ENCODE results near the gene OAS3.

DNA sequence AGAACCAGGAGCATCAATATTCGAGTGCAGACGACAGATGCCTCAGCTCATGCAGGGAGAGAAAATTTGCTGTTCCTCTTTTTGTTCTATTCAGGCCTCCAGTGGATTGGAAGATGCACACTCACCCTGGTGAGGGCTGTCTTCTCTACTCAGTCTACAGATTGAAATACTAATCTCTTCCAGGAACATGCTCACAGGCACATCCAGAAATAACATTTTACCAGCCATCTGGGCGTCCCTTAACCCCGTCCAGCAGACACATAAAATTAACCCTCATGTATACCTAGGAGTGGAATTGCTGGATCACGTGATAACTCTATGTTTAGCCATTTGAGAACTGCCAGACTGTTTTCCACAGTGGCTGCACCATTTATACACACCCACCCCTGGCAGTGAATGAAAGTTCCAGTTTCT is 35.6 kb downstream of the OAS3 start:
- TF ChIP-seq, protein P1, sequence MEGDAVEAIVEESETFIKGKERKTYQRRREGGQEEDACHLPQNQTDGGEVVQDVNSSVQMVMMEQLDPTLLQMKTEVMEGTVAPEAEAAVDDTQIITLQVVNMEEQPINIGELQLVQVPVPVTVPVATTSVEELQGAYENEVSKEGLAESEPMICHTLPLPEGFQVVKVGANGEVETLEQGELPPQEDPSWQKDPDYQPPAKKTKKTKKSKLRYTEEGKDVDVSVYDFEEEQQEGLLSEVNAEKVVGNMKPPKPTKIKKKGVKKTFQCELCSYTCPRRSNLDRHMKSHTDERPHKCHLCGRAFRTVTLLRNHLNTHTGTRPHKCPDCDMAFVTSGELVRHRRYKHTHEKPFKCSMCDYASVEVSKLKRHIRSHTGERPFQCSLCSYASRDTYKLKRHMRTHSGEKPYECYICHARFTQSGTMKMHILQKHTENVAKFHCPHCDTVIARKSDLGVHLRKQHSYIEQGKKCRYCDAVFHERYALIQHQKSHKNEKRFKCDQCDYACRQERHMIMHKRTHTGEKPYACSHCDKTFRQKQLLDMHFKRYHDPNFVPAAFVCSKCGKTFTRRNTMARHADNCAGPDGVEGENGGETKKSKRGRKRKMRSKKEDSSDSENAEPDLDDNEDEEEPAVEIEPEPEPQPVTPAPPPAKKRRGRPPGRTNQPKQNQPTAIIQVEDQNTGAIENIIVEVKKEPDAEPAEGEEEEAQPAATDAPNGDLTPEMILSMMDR (IDR thresholded peaks at IDR 0.05), result no peak
- TF ChIP-seq ZFX (IDR thresholded peaks at IDR 0.05; ENCODE audit: borderline replicate concordance), result no peak

All from 22Rv1 (cell line).